GM18909 (cell line): ENCODE data around the gene SLC6A20.
"Not testable (repeated sequence)": the region's sequence is repeated elsewhere in the genome, so short reads cannot be mapped to it uniquely, and the experiment has no call there.

Source experiments
- ATAC-seq: cut with Tn5 transposase; IDR thresholded peaks from one replicate; pipeline ENCODE4 v1.9.1; 2021; ENCODE audit warnings: mild to moderate bottlenecking; ENCODE audit not compliant: unreplicated experiment, poor library complexity

Gene SLC6A20

DNA sequence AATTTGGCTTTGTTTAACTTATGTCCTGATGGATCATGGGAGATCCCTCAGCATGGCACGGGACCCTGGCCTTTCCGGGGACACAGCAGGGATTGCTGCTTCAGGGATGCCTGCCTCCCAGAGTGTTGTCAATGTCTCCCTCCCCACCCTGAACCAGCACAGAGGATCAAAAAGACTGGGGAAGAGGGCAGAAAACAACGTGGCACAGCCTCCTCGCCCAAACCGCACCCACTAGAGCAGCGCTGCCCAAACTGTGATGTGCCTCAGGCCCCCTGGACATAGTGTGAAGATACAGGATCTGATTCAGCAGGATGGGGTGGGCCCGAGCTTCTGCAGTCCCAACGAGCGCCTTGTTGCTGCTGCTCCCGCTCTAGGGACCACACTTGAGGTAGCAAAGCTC is 34.5 kb downstream of the SLC6A20 start:
- no peak for ATAC-seq

DNA sequence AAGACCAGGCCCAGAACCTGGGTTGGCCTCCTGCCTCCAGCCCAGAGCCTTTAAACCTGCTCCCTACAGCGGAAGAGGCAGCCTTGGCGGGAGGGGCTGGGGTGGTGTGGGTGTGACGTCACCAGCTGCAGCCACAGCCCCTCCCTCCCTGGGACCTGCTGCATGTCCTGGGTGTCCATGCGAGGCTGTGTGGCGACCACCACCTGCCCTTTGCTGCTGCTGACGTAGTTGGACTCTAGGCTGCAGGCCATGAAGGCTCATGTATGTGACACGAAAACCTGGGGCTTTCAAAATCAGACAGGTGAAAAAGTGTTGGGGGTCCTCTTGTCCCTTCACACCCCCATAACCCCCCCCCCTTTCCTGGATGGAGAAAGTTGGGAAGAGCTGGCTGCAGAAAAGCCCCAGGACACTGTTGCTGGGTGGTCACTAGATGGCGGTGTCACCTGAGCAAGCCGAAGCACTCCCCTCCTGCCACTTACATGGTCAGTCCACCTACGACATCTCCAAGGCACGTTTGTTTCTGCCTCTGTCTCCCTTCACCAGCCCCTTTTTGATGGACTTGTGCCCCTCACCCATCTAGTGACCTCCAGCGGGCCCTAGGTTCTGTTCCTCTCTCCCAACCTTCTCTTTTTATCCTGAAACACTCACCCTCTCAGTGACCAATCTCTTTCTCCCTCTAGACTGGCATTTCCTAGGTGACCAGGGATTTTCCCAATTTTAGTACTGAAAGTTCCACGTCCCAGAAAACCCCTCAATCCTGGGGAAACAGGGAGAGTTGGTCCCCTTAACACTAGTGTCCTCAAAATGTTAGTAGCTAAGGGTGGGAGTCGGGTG is 35.2 kb downstream of the SLC6A20 start:
- ATAC-seq: no peak

DNA sequence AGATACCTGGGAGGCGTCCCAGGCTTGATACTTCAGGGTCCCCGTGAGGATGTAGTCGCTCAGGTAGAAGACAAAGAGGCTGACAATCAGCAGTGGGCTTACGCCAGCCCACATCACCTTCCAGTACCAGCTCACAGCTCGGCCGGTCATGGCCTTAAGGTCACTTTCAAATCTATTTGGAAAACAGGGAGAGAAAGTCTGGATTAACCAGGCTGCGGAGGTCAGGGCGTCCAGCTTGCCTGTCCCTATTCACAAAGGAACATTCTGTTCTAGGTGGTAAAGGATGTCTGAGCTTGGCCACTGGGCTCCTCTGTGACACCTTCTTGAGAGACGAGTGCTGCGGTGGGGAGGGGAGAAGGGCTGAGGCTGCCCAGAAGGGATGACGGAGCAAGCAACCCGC is 36.5 kb downstream of the SLC6A20 start:
- no peak for ATAC-seq

DNA sequence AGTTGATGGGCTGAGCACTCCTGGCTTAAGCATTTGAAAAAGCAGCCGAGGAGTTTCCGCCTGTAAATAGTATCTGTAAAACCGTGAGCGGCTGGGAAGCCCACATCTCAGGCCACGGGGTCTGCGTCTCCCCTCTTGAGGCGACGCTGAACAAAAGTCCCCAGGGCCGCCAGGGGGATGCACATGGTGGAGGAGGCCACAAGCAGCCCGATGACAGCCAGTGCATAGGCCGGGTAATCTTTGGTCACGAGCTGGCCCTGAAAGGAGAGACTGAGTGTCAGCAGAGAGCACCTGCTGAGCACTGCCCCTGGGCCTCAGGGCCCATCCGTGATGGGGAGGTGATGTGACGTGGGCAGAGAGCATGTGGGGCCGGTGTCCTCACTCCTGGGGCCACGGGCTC is 37.5 kb downstream of the SLC6A20 start:
- no peak for ATAC-seq

DNA sequence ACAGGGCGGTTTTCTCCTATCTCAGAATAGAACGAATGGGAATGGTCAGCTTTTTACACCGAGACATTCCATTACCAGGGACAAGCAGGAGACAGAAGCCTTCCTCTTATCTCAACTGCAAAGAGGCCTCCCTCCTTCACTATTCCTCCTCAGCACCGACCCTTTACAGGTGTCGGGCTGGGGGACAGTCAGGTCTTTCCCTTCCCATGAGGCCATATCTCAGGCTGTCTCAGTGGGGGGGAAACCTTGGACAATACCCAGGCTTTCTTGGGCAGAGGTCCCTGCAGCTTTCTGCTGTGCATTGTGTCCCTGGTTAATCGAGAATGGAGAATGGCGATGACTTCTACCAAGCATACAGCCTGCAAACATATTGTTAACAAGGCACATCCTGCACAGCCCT is 39.2 kb downstream of the SLC6A20 start:
- ATAC-seq: not testable (repeated sequence)

DNA sequence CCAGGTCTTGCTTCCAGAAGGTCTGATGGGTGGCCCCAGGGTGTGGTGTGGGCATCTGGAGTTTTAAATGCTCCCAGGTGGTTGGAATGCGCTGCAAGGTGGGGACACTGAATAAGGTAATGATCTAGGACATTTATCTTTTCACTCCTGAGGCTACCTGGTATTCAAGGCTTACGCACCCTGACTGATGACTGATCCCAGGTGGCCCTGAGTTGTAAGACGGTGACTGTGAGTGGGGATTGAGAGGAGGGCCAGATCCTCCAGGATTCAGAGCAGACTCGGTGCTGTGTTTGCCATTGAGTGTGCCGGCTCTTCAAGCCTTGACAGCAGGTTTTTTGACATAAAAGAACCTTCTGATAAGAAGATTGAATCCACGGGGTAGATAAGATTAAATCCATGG is 40.3 kb downstream of the SLC6A20 start:
- ATAC-seq: no peak

DNA sequence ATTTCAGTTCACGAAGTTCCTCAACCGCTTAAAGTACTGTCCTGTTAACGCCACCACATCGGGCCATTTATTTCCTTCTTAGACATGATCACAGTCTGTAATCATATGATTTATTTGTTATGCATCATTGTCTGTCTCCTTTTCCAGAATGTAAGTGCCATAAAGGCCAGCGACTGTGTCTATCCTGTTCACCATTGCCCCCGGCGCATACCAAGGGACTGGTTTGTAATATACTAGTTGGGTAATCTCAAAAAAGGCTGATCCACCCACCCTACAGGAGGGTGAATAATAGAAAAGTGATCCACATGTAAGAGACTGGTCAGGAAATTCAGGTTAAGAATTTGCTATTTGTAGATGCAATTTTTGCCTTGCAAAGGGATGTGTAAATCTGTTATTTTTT is 41.9 kb downstream of the SLC6A20 start:
- ATAC-seq: no peak

DNA sequence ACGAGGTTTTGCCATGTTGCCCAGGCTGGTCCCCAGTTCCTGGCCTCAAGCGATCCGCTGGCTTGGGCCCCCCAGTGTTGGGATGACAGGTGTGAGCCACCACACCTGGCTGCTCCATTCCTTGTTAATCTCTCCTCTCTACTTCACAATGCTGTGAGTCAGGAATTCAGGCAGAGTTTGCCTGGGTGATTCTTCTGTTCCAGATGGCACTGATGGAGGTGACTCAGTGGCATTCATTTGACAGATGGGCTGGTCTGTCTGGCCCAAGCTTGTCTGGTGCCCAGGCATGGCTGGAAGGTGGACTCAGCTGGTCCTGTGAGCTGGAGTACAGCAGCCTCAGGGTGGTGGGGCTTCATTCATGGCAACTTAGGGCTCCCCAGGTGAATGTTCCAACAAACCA is 43.2 kb downstream of the SLC6A20 start:
- ATAC-seq: no peak

DNA sequence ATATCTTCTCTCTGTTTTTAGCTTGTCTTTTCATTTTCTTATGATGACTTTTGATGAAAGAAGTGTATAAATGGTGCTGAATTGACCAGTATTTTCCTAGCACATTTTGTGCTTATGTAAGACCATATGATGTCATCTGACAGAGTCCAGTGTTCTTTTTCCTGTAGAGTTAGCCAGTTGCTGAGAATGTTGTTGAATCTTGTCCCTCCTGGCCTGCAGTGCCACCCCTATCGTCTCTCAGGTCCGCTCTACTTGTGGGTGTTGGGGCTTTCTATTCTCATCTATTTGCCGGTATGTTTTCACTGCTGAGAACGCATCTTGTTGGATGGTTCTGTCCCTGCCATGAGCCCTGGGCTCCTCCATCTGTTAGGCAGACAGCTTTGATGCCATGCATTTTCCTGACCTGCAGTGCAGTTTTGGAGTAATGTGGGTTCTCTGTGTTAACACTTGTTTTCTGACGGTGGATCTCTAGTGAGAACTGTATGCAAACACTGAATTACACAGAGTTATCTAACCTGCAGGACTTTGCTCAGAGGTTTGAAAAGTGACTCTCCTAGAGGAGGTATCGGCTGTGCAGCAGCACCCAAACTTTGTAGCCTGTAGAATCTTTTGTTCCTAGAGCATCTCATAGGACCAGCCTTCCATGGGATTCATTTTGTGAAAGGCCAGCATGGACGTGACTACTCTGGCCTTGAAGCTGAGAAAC is 44.6 kb downstream of the SLC6A20 start:
- no peak for ATAC-seq

DNA sequence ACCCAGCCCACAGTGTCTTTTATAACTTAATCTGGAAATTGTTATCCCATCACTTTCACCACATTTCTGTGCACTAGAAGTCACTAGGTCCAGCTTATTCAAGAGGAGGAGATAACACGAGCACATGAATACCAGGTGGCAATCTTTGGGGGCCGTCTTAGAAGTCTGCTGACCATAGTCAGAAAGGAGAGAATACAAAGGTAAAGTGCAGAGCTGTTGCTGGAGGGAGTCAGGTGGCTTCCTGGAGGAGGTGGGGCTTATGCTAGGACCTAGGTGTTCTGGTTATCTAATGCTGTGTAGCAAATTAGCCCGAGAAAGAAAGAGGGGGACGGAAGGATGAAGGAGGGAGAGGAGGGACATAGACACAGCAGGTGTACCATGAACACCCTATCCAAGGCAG is 46.5 kb downstream of the SLC6A20 start:
- no peak for ATAC-seq

DNA sequence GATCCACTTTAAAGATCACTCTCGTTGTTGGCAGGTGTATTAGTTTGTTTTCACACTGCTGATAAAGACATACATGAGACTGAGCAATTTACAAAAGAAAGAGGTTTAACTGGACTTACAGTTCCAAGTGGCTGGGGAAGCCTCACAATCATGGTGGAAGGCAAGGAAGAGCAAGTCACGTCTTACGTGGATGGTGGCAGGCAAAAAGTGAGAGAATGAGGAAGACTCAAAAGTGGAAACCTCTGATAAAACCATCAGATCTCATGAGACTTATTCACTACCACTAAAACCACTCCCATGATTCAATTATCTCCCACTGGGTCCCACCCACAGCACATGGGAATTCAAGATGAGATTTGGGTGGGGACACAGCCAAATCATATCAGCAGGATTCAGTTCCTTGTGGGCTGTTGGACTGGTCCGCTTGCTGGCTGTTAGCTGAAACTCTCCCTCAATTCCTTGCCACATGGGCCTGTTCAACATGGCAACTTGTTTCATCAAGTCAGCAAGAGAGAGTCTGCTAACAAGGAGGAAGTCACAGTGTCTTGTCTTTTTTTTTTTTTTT is 47.2 kb downstream of the SLC6A20 start:
- not testable (repeated sequence) for ATAC-seq

DNA sequence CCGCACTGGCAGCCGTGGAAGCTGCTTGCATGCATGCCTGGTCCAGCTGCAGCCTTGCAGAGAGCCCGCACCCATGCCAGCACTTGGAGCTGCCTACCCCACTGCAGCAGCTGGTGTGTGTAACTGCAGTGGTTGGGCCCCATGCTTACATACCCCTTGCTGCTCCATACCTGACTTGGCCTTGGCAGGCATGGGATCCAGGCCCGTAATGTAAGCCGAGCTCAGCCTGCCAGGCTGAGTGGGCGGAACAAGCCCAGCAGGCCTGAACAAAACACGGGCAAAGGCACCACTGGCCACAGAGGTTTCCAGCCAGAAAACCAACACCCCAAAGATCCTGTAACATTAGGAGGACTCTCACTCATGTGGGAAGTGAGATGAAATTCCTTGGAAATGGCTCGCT is 48.3 kb downstream of the SLC6A20 start:
- ATAC-seq: no peak

DNA sequence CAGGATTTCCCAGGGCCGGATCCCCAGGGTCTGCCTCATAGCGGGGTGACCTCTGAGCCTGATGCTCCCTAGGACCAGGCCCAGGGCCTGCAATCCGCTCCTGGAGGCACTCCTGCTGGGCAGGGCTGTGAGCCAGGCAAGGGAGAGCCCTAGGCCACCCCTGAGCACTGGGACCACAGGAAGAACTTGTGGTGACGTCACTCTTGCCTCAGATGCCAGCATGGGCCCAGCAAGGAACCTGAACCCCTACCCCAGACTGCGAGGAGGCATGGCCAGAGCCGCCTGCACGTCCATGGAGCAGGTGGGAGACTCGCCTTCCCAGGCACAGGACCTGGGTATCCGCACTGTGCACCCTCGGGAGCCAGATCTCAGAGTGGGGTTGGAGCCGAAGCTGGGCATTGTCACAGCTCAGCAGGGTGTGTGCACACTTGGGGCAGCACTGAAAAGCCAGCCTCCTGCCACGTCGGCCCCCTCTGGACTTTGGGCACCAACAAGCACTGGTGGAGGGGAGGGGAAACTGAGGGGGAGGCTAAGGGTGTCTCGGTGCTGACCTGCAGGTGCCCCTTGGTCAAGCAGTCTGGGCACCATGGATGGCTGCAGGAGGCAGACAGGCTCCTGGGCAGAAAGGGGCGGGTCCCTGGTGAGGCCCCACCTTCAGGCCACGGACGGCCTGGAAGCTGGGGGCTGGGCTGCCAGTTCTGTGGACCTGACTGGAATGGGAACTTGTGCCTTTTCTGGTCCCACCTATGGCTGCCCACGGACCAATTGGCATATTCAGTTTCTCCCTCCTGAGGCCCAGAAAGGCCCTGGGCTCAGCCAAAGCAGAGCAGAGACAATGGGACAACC is 49.3 kb downstream of the SLC6A20 start:
- no peak for ATAC-seq

DNA sequence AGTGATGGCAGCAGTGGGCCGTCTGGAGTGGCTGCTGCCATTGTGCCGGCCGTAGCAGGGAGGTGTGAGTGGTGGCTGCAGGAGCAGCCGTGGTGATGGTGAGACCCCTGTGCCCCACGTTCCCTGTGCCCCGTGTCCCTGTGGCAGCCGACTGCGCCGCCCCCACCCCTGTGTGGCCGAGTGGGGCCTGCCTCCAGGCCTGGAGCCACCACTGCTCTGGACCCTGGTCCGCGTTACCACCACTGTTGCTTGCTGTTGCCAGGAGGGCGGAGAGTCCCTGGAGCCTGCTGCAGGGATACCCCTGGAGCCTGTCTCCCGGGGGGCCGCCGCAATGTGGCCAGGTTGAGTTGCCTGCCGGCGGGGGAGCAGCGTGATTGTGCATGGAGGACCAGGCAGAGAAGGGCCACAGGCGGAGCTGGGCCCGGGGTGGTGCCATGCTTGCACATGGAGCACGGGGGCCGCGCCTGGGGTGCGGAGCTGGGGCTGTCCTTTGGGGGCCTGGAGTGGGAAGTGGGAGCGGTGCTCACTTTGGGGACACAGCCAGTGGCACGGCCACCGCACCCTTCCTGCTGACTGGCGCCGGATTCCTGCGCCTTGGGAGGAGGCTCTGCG is 50.1 kb downstream of the SLC6A20 start:
- ATAC-seq: no peak

DNA sequence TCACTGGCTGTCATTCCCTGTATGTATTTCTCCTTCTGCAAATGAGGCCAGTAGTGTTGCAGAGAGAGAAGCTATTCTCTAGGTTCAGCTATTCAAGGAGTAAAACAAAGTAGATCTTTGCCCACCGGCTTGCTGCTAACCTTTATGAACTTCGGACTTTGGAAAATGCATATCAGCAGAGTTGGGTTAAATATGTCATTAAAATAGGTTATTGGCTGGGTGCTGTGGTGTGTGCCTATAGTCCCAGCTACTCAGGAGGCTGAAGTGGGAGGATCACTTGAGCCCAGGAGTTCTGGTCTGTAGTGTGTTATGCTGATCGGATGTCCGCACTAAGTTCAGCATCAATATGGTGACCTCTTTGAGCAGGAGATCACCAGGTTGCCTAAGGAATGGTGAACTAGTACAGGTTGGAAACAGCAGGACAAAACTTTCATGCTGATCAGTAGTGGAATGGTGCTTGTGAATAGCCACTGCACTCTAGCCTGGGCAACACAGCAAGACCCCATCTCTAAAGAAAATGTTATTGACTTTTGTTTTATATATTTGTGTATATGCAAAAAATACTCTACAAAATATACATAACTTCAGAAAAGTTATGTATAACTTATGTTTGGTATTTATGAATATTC is 53.8 kb downstream of the SLC6A20 start:
- no peak for ATAC-seq

DNA sequence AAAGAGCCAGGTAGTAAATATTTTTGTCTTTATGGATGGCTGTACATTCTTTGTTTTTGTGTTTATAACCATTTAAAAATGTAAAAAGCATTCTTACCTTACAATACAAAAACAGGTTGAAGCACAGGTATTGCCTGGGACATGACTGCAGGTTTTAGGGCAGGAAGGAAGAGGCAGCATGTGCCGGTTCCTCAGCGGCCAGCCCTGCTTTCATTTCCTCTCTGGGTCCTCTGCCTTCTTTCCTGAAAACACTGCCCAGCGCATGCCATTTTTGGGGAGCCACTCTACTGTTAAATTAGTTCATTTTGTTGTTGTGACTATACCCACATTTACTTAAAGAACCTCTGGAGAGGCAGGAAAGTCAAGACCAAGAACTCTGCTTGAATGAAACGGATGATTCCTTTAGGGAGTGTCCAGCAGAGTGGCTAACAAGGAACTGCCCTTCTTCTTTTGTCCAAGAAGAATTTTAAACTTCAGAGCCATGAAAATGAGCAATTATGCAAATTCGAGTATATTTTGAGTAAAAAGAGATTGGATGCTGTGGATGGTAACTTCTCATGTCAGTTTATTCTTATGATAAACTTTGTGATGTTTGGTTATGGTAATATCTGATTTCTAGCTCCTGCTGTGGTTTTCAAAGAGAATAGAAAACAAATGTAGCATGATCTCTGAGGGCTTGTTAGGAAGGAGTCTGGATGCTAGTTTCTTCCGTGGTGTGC is 54.4 kb downstream of the SLC6A20 start:
- ATAC-seq: no peak

DNA sequence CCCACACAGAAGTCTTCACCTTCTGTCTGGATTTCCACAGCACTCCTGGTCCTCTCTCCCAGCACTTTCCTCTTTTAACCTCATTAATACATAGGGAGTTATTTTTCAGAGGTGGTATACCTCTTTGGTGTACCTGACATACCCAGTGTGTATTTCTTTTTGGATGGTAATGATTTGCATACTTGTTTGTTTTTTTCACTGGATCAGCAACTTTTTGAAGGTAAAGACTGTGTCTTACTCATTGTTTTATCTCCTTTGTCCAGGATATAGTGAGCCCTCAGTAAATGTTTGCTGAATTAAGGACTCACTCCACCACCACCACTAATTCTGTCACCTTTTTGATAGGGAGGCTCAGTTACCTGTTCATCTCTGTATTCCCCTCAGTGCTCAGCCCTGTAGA is 55.1 kb downstream of the SLC6A20 start:
- no peak for ATAC-seq

DNA sequence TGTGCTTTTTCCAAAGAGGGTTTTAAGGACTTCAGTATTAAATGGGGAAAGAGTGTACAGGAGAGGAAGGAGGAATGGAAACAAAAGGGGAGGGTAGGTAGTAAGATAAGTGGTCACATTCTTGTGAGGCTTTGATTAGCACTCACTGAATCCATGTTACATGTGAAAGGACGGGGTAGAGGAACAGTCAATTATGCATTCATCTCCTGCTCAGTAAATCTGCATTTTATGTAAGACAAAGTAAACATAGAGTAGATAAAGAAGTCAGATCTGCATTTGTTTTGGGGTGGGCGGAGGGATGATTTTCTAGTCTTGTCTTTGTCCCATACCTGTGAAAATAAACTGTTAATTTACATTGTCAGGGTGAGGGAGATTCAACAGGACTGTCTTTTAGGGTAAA is 56.3 kb downstream of the SLC6A20 start:
- ATAC-seq: no peak

DNA sequence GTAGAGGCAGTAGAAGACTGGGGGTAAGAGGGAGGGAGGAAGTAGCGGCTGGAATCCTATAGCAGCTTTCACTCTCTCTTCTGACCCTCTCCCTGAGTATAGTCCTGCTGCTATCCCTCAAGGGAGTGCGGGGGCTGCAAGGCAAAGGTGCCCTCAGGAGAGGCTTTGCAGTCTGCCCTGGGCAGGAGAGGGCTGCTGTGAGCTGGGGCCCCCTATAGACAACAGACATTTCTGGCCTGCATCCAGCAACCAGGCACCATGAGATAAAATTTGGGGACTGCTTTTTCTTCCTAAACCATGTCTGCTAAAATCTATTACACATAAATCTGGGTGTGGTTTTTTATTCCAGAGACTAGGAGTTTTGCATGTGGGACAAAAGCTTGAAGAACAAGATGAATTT is 59.1 kb downstream of the SLC6A20 start:
- ATAC-seq: no peak
